AG08396 (cell line): ENCODE results near the gene CAST.

Experiments used
- DNase-seq: peaks from one replicate; pipeline ENCODE4 v3.0.0; 2012; ENCODE audit warnings: low spot score, mixed read lengths

The CAST gene

GRCh38 chr5:96671441-96671840, 9.3 kb downstream of the CAST start:
- DNase-seq = no peak

GRCh38 chr5:96673127-96673526, 11.0 kb downstream of the CAST start:
- no peak for DNase-seq

- no peak for DNase-seq
These were observed 13.7 kb downstream of the CAST start for GRCh38 chr5:96675882-96676281.

- DNase-seq = no peak
These were observed 15.3 kb downstream of the CAST start for GRCh38 chr5:96677496-96677895.

DNA sequence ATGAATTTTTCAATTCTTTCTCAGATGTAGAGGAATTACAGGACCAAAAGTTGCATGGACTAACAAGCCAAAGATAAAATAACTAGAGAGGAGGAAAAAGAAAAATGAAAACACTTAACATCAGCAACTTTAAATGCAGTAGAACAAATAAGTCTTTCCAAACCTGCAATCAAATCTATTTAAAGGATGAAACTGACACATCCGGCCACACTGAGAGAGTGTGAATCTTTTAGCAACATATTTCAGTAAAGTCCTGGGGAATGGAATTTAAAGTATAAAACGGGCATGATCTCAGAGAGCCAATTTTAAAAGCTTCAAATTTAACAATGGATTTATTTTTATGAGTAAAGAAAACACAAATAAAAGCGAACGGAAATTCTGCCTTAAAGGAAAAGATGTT, 17.1 kb downstream of the CAST start:
- no peak for DNase-seq

- DNase-seq = no peak
These were observed 18.7 kb downstream of the CAST start for GRCh38 chr5:96680759-96681470.

GRCh38 chr5:96683392-96683791, 21.2 kb downstream of the CAST start:
- no peak for DNase-seq

DNA sequence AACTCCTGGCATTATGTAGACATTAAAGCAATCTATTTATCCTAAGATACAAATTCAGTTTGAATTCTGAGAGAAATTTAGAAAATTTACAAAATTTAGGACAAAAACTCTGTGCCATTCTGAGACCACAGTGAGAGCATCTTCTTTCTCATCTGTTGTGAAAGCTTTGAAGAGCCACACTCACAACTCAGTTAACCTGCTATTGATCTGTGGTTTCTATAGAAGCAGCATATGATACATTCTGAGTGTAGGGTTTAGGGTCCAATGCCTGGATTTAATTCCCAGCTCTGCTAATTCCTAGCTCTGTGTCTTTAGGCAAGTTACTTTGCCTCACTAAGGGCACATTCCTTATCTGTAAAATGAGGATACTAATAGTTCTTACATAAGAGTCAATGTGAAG, 21.6 kb downstream of the CAST start:
- DNase-seq = no peak

DNA sequence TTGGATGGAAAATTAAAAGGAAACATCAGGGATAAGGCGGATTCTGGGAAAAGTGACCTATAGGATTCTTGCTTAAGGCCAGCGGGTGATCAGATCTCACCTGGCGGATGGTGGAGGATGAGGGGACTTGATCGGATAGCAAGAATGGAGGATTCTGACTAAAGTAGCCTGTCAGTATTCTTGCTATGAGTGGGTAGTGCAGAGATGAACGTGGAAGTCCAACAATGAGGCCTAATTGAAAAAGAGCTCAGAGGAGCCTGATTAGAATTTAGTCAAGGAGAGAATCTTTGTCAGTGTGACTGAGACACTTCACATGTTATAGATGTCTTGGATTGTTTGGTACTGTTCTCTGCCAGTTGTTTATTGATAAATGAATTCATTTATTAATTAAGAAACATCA, 24.9 kb downstream of the CAST start:
- DNase-seq = no peak

DNA sequence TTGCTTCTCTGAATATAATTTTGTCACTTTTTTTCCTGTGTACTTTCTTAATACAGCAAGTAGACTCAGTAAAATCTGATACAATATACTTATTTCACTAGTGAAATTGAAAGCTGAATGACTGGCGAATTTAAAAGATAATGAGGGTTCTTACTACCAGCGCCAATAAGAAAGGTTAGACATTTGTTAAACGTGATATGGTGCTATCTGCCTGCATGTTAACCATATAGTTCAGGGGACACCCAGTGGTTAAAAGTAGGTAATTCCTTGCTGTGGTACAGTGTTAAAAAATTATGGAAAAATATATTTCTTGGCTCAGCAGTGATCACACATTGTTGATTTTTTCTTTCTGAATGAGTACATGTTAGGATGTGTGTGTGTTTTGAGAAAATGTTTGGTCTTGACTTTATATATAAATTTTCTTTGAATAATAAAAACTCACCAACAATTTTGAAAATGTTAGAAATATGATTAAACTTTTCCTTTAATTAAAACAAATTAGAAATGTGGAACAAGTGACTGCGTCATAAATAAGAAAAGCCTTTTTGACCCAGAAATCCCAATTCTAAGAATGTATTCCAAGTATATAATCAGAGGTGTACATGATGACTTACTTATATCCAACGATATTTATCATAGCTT, 25.8 kb downstream of the CAST start:
- peak; percentile 43 for DNase-seq

- no peak for DNase-seq
These were observed 28.7 kb downstream of the CAST start for GRCh38 chr5:96690861-96691260.

DNA sequence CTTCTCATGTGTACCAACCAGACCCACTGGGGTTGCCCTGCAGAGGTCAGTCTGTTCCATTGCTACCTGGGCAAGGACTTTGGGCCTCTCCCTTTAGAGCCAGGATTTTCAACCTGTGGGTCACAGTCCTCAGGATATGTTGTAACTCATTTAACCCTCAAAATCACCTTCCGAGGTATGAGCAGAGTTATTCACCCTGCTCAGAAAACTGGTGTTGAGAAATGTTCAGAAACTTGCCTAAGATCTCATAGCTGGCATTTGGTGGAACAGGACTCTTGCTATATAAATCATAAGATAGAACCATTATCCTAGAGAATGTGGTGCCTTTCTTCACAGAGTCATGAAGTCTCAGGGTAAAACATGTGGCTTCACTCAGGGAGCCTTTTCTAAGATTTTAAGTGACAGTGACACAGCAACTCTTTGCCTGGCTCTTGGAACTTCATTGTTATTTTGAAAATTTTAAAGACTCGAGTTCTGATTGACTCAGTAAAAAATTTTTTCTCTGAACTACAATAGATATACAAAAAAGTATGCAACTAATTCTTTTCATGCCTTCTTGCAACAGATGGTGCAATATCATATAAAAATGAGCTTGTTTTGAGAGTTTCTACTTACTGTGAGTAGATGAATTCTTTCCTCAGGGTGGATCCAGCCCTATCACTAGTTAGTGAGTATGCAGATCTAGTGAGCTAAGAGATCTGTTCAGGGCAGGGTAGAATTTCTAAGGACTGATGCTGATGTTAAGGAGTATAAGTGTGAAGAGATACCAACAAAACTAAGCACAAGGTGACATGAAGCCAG, 29.5 kb downstream of the CAST start:
- no peak for DNase-seq

- peak; percentile 18 for DNase-seq
These were observed 30.3 kb downstream of the CAST start for GRCh38 chr5:96692441-96692840.

DNA sequence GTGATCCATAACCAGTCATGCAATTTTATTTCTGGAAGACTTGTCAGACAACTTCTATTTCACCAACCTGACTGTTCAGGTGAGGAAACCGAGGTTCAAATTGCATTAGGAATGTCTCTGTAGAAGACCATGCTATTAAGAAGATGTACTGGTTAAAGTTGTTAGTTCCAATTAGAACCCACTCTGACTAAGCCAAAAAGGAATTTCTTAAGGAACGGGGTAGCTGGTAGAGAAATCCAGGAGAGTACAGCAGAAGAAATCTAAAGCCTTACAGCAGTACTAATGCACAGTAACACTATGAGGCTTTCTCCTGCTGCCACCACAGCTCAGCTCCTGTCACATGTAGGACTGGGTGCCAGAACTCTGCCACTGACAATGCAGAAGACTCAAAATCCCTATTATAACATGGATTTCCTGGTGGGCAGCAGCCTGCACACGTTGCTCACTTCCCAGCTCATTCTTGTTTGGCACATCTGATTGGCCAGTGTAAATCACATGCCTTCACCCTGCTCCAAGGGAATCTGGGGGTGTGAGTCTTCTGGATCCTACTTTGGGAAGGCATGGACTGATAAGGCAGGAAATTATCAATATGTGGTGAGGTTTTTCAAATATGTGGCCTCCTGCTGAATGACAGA, 37.1 kb downstream of the CAST start:
- DNase-seq = peak; percentile 54

DNA sequence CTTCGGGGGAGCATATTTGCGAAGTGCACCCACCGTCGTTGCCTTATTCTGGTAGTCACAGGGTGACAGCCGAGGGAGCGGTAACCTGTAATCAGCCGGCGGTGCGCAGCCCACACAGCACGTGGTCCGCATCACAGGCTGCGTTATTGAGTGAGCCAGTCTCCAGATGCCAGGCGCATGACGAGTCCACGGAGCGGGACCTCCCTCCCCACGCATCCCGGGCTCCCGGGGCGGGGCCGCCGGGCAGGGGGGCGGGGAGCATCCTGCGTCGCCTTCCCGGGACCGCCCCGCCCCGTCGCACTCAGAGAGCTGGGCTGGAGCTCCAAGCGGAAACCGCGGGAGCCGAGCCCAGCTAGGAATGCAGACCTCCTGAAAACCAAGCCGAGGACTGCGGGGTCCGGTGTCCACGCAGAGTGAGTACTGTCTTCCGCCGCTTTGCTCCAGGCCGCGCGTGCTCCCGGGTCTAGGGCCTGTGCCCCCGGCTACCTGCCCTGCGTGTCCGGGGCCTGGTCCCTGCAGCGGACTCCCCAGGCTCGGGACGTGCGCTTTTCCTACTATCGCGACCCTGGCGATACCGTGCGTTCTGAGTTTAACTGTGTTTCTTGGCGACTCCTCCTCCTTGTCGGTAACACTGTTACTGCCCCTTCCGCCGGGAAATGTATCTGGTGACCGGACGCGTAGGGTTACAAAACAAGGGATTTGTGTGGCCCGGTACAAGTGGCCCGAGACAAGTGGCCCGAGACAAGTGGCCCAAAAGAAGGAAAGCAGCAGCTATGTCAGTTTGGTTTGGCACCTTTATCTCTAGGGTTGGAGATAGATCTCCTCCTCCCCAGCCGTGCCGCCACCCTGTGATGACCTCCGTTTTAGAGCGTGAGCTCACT, 40.6 kb downstream of the CAST start:
- peak; percentile 97 for DNase-seq

GRCh38 chr5:96703384-96703920, 41.3 kb downstream of the CAST start:
- DNase-seq = no peak

GRCh38 chr5:96703995-96704394, 41.8 kb downstream of the CAST start:
- DNase-seq = peak; percentile 13

GRCh38 chr5:96706433-96707111, 44.4 kb downstream of the CAST start:
- DNase-seq = no peak

DNA sequence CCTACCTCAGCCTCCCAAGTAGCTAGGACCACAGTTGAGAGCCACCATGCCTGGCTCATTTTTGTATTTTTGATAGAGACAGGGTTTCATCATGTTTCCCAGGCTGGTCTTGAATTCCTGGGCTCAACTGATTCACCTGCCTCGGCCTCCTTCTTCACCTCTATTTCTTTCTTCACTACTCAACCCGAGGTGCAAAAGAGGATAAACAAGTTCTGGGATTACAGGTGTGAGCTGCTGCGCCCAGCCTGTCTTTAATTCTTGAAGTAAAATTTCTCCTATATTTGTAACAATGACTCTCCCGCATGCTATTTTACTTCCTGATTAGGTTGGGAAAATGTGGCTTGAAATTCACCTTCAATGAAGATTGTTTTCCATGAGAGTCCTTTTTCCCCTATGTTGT, 46.4 kb downstream of the CAST start:
- DNase-seq = no peak

DNA sequence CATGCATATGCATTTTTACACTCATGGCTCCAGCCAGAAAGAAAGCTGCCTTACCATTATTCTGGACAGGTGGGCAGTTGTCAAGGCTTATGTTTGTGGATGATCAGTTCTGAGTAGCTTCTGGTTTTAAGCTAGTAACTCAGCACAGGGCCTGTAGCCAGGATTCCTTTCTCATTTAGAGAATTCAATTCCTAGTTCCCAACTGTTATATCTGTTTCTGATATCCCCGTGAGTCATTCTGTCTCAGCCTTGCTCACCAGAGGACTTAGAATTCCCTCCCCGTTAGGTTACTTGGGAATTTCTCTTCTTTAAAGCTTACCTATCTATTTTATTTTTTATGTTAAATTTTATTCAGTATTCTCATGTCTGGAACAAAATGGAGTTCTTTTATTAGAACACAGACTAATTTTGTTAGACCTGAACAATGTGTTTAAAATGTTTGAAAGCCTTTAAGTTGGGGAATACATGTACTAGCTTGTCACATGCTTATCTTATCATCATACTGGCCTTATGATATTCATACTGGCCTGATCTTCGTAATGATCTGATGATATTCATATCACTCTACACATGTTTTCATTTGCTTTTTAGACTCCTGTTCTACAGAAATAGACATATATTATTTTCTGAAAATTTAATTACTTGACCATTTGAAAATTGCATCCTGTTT, 47.1 kb downstream of the CAST start:
- peak; percentile 51 for DNase-seq
